HG03520 (cell line): ENCODE measurements around the gene CALHM3.

Source experiments
- ATAC-seq: cut with Tn5 transposase; IDR thresholded peaks from one replicate; pipeline ENCODE4 v1.9.1; 2021; ENCODE audit warnings: mild to moderate bottlenecking, moderate library complexity; ENCODE audit not compliant: unreplicated experiment

Gene CALHM3

DNA sequence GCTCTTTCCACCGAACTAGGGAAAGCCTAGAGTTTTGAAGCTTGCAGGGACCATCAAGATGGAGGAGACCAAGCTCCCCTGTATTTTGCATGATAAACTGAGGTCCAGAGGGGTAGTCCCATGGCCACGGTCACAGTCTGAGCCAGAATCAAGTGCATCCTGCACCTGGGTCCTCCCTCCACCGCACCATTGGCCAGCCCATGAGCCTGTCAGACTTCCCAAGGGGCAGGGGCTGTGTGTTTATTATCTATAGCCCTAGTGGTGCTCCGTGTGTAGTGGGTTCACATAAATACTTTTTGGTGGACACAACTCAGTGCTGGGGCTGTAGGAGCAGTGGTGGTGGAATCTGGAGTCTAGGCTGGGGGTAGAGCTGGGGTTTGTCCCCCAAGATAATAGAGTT, 3.6 kb downstream of the CALHM3 start:
- ATAC-seq: no peak

DNA sequence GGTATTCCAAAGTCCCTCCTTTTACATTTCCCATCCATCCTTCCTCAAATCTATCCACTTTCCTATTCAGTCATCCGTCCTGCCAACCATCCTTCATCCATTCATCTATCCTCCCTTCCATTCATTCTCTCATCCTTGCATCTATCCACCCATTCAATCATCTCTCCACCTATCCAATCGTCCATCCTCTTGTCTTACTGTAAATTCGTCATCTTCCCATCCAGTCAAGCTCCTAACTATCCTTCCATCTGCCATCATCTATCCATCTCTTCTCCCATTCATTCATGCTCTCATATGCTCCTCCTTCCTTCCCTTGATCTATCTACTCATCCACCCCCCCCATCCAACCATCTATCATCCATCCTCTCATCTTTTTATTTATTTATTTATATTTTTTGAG, 5.0 kb downstream of the CALHM3 start:
- ATAC-seq: no peak

DNA sequence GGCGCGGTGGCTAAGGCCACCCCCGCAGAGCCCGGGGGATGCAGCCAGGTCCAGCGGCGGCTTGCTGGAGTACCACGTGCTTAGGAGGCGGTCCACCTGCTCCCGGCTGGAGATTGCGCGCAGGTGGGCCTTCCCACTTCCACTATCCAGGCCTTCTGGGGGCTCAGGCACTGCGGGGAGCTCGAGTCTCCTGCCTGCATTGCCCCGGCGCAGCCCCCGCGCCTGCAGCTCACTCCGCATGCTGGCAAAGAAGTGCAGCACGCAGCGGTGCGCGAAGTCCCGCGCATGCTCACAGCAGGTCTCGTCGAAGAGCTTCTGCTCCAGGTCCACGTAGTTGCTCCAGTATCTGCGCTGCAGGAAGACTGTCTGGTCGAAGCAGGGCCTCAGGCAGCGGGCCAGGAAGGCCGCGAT, 5.8 kb downstream of the CALHM3 start:
- ATAC-seq: no peak

DNA sequence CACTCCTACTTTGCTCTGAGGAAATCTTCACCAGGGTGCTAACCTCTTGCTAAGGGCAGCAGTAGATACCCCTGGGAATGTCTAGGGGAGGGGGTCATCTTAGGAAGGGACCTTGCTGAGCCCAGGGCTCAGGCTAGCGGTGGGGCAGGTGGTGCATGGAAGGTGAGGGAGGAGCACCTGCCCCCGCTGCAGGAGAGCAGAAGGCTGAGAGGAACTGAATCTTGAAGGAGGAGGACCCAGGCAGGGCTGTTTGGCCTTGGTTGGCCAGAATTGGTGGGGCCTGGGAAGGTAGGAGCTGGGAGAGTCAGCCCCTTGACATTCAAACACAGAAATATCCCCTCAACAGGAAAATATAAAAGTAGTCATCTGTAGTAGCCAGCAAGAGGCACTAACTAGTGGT, 7.0 kb downstream of the CALHM3 start:
- no peak for ATAC-seq

DNA sequence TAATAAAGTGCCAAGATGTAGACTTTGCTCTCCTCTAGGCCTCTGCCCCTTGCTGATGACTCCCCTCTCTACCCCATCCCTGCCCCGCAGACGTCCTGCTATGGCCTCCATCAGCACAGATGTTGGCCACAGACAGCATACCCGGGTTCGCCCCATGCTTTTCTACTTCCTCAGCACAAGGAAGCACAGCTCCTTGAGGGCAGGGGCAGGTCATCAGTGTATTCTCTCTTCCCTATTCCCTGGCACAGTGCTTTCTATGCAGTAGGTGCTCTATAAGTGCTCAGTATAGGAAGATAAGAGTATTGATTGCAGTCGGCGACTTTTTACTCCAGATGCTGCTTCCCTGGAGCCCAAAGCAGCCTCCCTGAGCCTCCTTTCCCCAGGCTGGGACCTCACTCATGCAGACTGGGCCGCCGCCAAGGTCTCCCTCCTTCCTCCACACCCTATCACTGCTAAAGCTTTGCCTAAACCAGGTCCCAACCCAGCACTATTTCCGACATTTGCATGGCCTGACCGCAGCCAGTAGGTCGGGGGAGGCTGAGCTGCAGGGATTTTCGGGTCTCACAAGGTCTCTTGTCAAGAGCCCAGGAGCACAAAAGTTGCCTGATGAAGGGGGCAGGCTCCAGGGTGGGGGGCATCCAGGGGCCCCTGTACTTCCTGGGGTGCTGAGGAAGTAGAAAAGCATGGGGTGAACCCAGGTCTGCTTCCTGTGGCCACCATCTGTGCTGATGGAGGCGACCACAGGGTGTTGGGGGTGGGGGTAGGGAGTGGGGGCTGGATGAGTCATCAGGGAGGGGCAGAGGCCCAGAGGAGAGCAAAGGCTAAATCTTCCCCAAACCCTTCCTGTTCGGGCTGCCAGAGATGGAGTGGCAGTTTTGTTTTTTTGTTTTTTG, 8.0 kb downstream of the CALHM3 start:
- ATAC-seq: peak; percentile 40

DNA sequence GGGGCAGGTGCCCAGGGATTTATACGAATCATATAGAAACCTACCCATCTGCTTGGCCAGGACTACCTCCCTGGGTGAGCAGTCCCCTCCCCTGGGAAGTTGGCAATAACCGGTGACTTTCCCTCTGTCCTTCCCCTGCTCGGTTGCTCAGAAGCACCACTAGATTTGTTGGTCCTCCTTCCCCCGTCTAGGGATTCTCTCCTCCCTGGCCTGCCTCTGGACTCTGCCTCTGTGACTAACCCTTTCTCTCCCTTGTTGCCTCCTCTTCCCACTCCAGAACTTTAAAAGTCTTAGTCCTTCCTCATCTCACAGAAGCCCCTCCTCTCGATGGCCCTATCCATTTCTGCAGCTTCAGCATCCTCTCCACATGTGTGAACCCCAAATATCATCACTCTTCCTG, 9.8 kb downstream of the CALHM3 start:
- ATAC-seq: no peak

DNA sequence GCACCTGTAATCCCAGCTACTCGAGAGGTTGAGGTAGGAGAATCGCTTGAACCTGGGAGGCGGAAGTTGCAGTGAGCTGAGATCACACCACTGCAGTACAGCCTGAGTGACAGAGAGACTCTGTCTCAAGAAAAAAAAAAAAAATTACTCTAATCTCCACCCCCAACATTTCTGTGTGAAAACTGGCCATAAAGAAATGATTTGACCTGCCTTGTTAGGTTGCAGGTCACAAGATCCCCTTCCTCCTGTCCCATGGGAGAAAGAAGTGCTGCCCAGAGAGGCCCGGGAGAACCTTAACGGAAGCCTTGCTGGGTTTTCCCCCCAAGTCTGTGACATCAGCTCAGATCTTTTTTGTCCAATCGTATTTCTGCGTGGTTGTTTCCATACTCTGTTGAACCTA, 11.6 kb downstream of the CALHM3 start:
- no peak for ATAC-seq

DNA sequence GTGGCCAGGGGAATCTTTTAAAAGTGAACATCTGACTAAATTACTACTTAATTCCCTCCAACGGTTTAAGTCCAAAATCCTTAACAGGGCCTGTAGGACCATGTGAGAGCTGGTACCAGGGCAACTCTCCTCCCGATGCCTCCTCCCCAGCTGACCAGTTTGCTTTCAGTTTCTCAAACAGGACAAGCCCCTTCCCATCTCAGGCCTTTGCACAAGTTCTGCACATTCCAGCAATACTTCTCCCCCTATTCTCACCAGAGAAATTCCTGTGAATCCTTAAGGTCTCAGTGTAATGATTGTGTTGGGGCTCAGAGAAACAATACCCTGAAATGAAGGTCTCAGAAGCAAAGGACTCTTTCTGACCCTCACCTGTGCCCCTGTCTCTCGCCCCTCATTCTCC, 12.3 kb downstream of the CALHM3 start:
- no peak for ATAC-seq

DNA sequence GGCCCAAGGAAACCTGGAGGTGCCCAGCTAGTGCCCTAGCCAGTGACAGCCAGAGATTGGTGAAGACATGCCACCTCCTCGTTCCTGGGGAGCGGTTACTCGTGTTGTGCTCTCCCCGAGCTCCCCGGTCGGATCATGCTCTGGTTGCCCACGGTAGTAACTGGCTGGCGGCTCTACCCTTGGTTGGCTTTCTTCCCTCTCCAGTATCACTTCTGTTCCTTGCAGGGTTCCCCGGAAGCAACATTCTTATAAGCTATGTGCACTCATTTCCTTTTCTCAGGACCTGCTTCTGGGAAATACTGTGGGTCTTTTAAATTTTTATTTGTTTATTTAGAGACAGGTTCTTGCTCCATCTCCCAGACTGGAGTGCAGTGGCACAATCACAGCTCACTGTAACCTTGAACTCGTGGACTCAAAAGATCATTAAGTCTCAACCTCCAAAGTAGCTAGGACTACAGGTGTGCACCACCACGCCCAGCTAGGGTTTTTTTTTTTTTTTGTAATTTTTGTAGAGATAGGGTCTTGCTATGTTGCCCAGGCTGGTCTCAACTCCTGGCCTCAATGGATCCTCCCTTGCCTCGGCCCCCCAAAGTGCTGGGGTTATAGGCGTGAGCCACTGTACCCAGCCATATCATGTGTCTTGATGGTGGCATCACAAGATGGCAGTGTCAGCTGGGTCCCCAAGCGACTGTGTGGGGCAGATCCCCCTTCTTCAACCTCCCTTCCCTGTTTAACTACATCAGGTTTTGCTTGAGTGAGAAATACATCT, 13.4 kb downstream of the CALHM3 start:
- no peak for ATAC-seq

DNA sequence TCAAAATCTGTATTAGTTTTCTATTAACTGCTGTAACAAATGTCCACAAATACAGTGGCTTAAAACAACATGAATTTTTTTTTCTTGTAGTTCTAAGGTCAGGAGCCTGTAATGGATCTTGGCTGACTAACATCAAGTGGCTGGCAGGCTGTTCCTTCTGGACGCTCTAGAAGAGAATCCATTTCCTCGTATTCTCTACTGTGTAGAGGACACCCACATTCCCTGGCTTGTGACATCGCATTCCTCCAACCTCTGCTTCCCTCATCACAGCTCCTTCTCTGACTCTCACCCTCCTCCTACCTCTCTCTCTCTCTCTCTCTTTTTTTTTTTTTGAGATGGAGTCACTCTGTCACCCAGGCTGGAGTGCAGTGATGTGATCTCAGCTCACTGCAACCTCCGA, 15.5 kb downstream of the CALHM3 start:
- ATAC-seq: no peak

DNA sequence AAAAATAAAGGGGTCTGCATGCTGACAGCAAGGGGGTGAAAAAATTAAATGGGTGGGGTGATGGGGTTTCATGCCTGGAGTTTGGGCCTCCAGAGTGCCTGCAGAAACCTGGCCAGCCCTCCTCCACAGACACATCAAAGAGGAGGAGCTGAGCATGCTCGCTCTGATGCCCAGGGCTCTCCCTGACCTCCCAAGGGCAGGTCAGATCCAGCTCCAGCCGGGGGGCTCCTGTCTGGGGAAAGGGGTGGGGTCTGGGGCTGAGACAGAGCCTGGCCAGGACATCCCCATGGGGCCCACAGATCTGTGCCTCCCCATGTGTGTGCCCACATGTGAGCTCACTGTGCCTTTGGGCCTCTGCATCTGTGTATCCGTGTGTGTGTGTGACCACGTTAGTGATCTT, 19.4 kb downstream of the CALHM3 start:
- no peak for ATAC-seq

DNA sequence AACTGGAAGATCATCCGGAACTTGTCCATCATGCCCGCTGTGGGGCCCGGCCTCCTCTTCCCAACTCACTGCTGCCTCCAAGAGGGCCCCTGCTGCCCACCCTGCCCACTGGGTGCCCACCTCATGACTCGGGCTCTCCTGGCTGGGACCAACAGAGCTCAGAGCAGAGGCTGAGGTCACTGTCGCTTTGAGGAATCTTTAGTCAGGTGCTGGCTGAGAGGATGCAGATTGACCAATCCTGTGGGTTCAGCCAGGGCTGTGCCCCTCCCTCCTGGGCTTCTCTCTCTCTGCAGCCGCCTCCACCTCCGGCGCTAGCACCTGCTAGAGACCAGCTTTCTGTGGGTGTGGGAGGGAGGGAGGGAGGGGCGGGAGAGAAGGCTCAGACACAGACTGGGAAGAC, 20.3 kb downstream of the CALHM3 start, which contains the start of gene CALHM1:
TSS of gene CALHM1 (minus strand) at position 181 of the 400 bp plus-strand sequence. CDS start at position 32, 149 bp downstream.
- no peak for ATAC-seq

DNA sequence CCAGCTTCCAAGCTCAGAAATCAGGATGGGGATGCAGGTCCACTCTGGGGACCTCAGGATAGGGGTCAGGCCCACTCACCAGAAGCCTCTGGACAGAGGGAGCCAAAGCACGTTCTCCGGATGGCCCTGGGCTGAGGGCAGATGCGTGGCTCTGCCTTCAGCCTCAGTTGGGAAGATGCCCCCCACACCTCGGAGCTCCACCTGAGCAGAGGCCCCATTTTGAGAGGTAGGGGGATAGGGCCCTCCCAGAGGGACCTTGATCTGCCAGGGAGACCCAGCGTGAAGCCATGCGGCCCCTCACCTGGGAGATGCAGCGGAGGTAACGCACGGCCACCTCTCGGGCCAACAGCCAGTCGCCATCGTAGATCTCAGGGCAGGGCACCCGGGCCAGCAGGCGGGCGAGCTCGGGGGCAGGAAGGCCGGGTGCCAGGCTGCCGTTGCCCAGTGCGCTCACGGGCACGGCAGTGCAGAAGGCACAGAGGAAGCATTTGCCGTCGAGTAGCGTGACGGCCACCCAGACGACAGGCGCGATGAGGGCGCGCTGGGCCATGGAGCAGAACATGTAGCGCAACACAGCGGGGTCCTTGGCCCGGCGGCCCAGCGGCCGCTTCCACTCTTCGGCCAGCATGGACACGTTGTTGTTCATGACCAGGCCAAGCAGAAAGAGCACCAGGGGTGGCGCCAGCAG, 21.0 kb downstream of the CALHM3 start:
- no peak for ATAC-seq

DNA sequence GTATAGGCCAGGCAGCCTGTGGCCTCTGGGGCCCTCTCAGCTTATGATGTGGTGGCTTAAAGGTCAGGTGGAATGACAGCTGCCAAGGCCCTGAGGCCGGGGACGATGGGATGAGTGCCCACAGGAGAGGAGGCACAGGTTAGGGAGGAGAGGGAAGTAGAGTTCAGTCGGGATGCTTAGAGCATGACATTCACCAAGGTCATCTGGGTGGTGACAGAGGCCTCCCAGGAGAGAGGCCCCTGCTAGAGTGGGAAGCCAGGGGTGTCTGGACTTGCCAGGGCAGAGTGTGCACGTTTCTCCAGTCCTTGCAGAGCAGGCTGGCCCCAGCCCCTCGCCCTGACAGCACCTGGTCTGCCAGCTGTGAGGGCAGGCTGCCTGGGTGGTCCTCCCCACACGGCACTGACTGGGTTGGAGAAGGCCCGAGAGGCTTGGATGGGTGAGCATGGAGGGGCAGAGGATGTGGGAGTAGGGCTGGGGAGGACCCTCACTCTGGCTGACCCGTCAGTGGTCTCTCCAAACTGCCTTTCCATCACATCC, 21.8 kb downstream of the CALHM3 start:
- ATAC-seq: no peak

DNA sequence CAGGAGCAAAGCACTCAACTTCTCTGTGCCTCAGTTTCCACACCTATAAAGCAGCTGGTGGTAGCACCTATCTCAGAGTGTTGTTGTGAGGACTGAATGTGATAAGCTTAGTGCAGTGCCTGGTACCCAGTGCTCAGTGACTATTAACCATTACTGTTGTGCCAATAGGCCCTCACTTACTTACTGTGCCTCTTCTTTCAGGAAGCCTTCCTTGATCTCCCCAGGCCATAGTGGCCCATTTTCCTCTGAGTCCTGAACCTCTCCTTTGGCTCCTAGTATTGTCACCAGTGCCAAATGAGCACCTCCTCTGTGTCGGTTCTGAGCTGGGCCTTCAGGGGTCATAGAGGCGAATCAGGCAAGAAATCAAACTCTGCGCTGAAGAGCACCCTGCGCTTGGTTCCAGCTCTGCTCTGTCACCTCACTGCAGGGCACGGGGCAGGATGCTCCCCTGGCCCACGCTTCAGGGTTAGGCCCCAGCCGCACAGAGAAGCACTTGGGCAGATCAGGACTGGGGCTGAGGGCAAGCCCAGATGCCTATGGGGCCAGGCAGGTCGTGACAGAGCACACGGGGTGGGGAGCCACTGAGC, 22.9 kb downstream of the CALHM3 start:
- ATAC-seq: no peak

DNA sequence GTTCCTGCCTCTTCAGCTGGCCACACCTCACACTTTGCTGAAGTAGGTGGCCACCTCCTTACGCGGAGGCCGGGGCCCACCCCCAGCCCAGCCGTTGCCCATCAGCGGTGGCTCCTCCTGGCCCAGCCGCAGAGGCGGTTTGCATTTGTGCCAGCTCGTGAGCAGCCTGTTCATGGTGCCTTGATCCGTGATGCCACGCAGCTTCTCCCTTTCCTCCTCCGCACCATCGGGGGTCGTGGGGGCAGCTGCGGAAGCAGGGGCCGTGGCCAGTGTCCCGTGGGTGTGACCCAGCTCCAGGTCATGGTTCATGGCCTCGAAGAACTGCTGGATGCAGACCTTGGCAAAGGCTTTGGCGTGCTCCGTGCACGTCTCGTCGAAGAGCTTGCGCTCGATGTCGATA, 23.8 kb downstream of the CALHM3 start:
- no peak for ATAC-seq

DNA sequence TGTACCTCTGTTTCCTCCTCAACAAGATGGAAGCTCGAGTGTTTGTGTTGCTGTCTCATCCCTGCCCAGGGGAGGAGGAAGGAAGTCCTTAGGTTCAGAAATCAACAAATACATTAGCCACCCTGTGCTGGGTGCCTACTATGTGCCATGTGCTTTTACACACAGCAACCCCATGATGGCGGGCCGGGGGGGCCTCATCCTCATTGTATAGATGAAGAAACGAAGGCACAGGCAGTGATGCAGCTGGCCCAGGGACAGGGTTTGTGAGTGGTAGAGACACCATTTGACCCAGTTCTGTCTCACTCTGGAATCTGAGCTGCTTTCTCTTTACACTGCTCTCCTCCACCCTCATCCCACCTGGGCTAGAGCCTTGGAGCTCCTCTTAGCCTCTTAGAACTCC, 25.0 kb downstream of the CALHM3 start:
- ATAC-seq: no peak

DNA sequence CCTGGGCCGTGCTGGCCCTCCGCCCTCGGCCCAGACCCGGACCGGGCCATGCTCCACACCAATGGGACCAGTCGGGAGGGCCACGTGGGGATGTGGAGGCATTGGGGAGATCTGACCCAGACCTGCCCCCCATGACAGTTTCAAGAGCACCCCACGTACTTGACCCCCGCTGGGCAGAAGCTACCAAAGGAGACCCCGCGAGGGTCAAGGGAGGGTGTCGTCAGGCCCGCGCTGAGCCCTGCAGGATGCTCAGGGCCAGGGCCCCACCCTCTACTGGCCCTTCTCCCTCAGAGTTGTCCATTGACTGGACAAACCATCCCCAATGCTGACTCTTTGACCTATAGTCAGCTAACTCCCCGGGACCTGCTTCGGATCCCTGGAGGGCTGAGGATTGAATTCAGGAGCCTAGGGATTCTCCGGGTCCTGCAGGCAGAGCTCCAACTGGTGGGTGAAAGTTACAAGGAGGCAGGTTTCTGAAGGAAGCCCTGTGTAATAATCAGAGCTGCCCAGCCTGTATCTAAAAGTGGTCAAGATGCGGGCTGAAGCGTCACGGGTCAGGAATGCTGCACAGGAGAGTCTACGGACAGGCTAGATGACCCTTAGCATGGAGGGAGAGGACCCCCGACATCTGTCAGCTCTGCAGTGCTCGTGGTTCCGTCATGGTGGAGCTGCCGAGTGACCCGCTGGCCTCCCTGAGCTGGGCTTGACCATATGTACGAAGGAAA, 26.4 kb downstream of the CALHM3 start:
- no peak for ATAC-seq

DNA sequence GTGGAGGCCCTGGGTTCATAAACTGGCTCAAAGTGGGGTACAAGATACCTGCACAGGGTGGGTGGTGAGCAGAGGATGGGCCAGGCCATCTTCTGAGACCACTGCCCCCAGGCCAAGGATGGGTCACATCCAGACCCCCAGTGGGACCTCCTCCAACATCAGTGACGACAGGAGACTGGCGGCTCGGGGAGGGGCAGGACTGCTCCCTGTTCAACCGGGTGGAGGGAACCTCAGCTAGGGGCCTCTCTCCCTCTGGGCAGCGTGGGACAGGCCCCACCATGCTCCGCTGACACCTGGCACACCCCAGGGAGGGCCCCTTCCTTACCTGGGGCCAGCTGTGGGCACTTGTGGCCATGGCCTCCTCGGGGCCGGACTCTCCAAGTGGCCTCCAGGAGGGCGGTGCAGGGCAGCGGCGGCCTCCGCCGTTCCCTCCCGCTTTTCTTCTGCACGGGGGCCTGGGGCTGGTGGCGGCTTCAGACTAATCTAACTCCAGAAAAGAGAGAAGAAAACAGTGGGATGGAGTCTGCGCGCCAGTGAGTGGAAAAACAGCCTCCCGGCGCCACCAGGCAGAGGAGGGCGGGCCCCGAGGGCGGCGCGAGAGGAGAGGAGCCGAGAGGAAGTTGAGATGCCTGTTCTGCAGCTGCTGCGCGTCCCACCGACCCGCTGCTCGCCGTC, 27.1 kb downstream of the CALHM3 start, which contains the start of gene CALHM2:
TSS of gene CALHM2 (minus strand) at position 540 of the 675 bp plus-strand sequence. CDS start 2,429 bp downstream, outside the sequence.
- peak; percentile 59 for ATAC-seq
